Measurements from ENCODE around the gene IL18.
"Not testable (repeated sequence)": the region's sequence is repeated elsewhere in the genome, so short reads cannot be mapped to it uniquely, and the experiment has no call there.

Gene IL18

GRCh38 chr11:112167145-112167544, 3.3 kb upstream of the IL18 start, which contains the start of gene TEX12:
Gene TEX12, plus strand, starts transcription at chr11:112167372. Its CDS starts 1,897 bp downstream, at chr11:112169269.
- no peak for DNase-seq

GRCh38 chr11:112166562-112166961, 2.7 kb upstream of the IL18 start:
- DNase-seq = no peak

GRCh38 chr11:112165049-112165448, 1.2 kb upstream of the IL18 start:
- no peak for DNase-seq

- no peak for DNase-seq
These were observed 940 bp downstream of the IL18 start for GRCh38 chr11:112162761-112163546.

- not testable (repeated sequence) for DNase-seq
These were observed 1.7 kb downstream of the IL18 start for GRCh38 chr11:112162200-112162599.

- no peak for DNase-seq
These were observed 2.9 kb downstream of the IL18 start for GRCh38 chr11:112161012-112161411.

- no peak for DNase-seq
These were observed 3.6 kb downstream of the IL18 start for GRCh38 chr11:112160091-112160848.

- no peak for DNase-seq
These were observed 4.5 kb downstream of the IL18 start for GRCh38 chr11:112159098-112160065.

GRCh38 chr11:112156956-112157766, 6.7 kb downstream of the IL18 start:
- no peak for DNase-seq

- DNase-seq = no peak
These were observed 7.5 kb downstream of the IL18 start for GRCh38 chr11:112156153-112156955.

GRCh38 chr11:112150517-112150916, 13.4 kb downstream of the IL18 start:
- DNase-seq = no peak

GRCh38 chr11:112143597-112143996, 20.3 kb downstream of the IL18 start:
- no peak for DNase-seq

GRCh38 chr11:112134473-112134872, 29.4 kb downstream of the IL18 start:
- DNase-seq = no peak

GRCh38 chr11:112132737-112133136, 31.2 kb downstream of the IL18 start:
- no peak for DNase-seq

- DNase-seq = no peak
These were observed 34.2 kb downstream of the IL18 start for GRCh38 chr11:112129656-112130055.

- DNase-seq = no peak
These were observed 35.3 kb downstream of the IL18 start for GRCh38 chr11:112128483-112129121.

GRCh38 chr11:112127056-112127455, 36.8 kb downstream of the IL18 start:
- DNase-seq = no peak

- no peak for DNase-seq
These were observed 40.8 kb downstream of the IL18 start for GRCh38 chr11:112123129-112123528.

- DNase-seq = no peak
These were observed 41.8 kb downstream of the IL18 start for GRCh38 chr11:112121981-112122615.

GRCh38 chr11:112118176-112118575, 45.7 kb downstream of the IL18 start:
- DNase-seq = no peak

All from stimulated activated CD4-positive, alpha-beta T cell treated with anti-CD3 and anti-CD28 coated beads, Interleukin-2, amount 100 ng/mL, for 24 hours (primary cell).